GM19035 (cell line): ENCODE data around the gene MYOD1.

Experiments
- ATAC-seq: cut with Tn5 transposase; IDR thresholded peaks from one replicate; pipeline ENCODE4 v1.9.1; 2021; ENCODE audit not compliant: unreplicated experiment

The MYOD1 gene

DNA sequence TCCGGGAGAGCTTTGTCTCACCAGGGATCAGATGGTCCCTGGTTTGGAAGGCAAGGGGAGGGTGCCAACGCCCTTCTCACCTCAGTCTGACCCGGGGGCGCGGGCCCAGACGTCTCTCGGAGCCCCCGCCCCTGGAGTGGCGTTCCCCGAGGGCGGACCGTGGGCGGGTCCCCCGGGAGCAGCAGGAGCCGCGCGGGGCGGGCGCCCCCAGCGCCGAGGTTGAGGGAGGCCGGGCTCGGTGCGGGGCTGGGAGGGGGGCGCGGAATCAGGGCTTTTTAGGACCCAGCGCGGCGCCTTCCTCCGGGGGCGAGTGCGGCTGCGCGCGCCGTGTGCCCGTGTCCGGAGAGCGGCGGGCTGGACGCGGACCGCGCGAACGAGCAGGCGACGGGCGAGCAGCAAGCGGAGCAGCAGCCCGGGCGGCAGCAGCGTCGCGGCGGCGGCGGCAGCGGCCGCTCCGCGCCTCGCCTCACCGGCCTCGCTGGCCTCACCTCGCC lies 15.1 kb downstream of the MYOD1 start, which contains the start of gene KCNC1:
TSS of gene KCNC1 (plus strand) at position 364 of the 494 bp plus-strand sequence. CDS start 1,222 bp downstream, outside the sequence.
- ATAC-seq = no peak

DNA sequence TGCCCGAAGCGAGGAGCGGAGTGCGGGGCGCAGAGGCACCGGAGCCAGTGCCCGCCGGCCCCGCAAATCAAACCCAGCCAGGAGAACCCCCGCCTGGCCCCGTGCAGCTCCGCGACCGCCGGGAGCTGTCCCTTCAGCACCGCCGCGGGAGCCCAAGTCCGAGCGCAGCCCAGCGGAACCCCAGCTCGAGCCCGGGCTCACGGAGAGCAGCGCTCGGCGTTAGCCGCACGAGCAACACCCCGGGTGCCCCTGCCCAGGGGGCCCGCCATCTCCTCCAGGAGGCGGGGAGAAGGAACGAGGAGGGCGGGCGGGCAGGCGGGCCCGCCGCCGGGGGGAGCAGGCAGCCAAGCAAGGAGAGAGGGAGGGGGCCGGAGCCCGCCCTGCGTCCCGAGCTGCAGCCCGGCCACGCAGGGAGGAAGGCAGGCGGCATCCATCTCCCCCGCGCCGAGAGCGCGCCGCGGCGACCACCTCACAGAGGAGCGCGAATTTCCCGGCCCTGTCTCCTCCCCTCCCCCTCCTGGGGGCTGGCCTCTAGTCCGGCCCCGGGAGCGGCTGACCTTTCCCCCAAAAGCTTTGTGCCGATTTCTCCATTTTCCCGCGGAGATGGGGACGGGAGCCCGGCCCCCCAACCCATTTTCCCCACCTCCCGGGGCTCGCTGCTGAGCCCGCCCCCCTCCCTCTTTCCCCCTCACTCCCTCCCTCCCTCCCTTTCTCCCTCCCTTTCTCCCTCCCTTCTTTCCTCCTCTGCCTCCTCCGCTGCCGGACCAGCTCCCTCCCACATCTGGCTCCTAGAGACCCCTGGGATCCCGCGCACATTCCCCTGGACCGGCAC lies 15.8 kb downstream of the MYOD1 start:
- no peak for ATAC-seq

DNA sequence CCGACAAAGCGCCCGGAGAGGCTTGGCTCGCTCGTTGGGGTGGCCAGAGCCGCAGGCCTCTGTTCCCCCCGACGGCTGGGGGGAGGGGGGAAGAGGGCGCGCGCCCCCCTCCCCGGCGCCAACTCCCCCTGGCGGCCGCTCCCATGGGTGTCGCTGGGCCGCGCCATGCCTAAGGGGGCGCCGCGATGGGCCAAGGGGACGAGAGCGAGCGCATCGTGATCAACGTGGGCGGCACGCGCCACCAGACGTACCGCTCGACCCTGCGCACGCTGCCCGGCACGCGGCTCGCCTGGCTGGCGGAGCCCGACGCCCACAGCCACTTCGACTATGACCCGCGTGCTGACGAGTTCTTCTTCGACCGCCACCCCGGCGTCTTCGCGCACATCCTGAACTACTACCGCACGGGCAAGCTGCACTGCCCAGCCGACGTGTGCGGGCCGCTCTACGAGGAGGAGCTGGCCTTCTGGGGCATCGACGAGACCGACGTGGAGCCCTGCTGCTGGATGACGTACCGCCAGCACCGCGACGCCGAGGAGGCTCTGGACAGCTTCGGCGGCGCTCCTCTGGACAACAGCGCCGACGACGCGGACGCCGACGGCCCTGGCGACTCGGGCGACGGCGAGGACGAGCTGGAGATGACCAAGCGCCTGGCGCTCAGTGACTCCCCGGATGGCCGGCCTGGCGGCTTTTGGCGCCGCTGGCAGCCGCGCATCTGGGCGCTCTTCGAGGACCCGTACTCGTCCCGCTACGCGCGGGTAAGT lies 16.6 kb downstream of the MYOD1 start:
- no peak for ATAC-seq

DNA sequence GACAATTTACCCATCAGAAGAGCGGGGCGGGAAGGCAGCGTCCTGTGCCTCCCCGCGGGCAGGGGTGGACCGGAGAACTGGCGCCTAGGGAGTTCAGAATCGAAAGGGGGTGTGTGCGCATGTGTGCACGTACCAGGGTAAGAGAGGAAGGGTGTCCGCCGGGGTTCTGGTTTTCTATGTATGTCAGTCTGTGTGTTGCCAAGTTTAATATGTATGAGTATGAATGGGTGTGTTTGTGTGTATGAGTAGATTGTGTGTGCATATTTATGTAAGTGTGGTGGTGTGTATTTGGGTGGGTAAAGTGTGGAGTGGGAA lies 17.2 kb downstream of the MYOD1 start:
- no peak for ATAC-seq

DNA sequence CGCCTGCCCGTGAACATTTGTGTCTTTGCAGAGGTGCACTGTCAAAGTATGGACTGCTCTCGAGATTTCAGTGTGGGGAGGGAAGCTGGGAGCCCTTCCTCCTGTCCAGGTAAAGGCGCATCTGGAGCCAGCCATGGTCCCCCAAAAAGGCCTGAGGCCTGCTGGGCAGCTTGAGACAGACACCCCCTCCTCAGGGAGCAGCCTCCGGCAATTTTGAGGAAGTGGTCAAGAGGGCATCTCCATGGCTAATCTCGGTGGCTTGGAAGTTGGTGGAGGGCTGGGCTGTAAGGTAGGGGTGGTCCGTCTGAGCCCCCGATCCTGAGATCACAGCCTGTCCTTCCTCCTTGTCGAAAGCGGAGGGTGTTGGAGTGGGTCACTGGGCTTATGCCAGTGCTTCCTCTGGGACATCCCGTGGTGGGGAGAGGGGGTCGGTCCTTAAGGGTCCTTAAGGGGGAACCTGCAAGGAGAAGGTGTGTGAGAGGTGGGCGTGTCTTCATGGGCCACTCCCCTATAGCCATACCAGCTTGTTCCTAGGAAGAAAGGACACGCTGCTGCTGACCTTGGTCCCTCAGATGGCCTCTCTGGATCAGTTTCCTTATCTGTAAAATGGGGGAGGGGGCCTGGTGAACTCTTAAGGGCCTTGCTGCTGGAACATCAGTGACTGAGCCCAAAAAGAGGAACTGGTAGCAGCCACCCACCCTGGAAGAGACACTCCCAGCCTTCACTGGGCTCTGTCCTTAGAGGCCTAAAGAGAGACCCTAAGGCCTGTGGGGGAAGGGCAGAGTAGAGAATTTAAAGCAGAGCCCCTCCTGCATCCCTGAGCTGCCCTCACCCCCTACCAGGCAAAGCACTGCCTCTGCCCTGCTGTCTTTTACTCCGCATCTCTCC lies 17.8 kb downstream of the MYOD1 start:
- ATAC-seq = no peak

DNA sequence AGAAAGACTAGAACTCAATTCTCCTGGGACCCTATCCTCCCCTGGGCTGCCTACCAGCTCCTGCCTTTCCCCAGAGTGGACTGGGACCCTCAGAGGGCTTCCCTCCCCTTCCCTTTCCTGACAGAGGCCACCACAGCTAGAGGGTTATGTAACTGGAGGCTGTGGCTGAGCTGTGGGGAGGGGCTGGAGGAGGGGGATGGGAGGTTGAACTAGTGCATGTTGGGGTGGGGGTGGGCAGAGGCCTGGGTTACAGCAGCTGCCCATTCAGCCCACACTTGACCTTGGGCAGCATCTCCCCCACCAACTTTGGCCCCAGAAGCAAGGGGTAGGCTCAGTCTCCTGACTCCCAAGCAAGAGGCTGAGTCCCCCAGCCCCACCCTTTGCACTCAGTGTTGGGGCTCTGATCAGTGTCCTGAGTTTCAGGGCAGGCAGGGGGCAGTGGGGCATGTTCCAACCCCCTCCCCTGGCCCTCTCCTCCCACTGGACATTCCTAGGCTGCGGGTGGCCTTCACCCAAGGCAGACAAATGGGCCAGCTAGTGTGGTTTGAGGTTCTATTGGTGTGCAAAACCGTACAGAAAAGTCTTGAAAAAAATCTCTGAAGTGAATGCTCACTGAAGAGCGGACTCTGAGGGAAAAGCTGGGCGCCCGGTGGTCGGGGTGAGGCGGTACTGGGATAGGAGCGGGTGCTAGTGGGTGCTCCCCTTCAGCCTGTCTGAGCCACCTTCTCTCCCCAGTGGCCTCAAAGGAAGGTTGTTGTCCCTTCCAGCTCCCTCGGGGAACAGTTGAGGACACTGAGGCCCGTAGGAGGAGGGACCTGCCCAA lies 19.0 kb downstream of the MYOD1 start:
- no peak for ATAC-seq

DNA sequence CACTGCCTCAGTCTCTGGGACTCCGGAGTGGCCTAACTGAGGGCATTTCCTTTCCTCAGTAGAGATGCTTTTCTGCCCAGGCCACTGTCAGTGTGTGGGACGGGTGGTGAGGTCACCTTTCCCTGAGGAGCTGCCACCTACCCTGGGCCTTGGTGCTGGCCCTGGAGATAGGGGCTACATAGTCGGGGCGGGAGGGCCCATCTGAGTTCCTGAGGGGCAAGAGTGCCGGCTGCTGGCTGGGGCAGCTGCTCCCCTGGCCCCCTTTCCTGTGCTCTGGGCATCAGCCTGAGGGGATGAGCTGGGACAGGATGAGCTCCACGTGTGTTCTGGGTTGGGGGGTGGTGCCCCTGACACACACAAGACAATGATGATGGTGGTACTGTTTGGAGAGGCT lies 20.6 kb downstream of the MYOD1 start:
- no peak for ATAC-seq

DNA sequence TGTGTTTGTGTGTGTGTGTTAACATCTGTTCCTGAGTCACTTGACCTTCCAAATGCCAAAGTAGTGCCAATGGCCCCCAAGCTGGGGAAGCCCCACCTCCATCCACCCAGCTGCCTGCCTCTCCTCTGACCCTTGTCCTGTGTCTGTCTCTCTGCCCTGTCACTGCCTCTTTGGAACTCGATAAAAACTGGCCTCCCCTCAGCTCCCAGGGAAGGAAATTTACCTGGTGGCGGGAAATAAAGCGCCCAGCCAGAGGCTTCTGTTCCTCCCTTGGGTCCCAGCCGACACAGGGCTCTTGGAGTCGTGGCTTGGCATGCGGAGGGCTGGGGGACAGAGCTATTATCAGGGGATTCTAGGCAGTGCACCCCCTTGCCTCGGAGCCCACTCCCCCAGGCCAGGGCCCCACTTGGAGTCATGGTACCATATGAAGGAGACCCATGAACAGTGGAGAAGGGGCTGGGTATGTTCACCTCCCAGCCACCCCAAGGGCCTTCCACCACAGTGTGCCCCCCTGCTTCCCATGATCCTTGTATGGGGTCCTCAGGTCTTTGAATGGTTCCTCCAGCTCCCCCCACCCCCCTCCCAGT lies 21.4 kb downstream of the MYOD1 start:
- no peak for ATAC-seq

DNA sequence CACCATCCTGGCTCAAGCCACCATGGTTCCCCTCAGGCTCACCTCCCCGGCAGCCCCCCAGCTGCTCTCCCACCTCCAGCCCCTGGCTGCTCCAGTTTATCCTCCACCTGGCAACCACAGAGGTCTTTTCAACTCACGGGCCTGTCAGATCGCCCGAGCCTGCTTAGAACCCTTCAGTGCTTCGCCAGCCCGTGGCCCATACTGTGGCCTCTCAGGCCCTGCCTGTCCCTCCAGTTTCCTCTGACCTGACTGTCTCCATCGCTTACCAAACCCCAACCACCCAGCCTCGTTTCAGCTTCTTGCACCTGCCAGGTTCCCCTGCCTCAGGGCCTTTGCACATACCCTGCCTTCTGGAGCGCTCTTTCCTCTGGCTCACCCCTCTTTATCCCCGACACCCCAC lies 22.1 kb downstream of the MYOD1 start:
- no peak for ATAC-seq

DNA sequence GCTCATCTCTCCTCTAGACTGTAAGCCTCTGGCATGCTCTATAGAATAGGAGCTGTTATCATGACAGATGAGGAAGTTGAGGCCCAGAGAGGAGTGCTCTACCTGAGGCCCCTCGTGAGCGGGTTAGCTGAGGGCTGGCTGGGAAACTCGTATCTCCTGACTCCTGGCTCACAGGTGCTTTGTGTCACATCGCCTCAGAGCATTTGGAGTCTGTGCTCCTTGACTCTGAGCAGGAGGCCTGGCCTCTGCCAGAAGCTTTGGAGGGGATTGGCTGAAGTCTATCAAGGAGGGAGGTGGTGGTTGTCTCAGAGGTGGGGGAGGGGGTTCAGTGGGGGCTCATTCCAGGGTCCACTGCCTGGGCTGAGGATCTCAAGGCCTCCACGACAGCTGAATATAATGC lies 22.6 kb downstream of the MYOD1 start:
- ATAC-seq = no peak

DNA sequence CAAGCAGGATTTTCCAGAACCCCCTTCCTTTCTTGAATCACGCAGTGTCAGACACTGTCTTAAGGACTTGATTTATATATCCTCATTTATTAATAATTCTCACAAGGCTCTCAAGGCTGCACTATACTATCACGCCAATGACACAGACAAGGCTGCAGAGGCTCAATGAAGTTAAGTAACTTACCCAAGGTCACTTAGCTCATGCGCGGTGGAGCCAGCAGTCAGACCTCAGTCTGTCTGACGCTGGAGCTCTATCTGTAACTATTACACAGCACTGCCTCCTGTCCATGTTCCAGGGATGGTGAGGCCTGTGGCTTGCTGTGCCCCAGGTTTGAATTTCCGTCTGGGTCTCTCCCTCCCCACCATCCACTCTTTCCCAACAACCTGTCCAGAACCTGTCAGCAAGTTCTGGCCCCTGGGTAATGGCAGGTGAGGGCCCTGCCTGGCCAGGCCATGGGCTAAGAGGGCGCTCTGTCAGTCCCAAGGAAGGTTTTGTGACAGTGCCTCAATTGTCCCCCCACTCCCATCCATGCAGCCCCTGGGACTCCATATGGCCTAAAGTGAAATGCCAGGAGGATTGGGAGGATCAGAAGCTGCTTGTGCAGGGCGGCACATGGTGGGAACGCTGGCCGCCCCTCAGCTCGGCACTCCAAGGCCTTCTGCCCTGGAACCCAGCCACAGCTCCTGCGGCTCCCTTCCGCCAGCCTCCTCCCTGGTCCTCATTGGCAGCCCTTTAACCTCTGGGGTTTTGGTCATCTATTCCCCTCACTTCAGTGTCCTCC lies 23.8 kb downstream of the MYOD1 start:
- ATAC-seq = no peak

DNA sequence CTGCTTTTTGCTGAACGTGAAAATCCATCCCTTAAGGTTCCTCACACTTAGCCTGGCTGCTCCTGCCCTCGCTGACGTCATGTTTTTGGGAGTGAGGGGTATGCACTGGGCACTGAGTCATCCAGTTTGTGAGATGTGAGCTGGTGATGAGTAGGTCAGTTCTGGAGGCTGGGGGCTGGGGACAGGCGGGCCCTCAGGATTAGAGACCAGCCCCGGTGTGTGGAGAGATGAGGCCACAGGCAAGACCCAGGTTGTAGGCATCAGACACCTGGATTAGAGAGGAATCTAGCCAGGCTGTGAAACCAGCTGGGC lies 24.4 kb downstream of the MYOD1 start:
- no peak for ATAC-seq

DNA sequence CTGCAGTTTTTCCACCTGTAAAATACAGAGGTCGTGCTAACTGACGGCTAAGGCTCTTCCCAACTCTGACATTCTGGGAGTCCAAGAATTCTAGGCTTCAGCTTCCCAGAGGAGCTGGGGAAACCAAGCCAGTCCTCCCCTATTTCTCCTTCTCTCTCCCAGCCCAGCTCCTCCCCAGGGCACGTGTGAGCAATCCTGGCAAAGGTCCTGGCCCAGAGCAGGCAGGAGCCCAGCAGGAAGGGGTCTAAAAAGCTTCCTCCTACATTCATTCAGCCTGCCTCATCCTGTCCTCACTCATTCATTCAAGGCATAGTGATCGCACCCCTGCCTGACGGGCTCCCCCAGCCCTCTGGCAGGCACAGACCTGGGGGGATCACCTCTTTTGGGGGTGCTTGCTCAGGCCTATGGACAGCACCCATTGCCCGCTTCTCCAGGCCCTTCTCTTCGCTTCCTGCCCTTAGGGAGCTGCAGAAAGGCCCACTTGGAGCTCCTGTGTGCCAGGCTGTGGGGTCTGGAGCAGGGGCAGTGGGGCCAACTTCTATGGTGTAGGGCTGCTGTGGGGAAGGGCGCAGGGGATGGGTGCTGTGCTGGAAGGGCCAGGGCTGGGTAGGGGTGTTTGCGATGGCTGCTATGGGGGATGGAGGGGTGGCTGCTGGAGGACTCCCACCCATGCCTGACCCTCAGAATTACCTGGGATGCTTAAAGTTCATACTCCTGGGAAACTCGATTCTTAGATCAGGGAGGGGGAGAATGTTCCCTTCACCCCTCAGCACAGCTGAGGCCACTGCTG lies 25.0 kb downstream of the MYOD1 start:
- ATAC-seq = no peak

DNA sequence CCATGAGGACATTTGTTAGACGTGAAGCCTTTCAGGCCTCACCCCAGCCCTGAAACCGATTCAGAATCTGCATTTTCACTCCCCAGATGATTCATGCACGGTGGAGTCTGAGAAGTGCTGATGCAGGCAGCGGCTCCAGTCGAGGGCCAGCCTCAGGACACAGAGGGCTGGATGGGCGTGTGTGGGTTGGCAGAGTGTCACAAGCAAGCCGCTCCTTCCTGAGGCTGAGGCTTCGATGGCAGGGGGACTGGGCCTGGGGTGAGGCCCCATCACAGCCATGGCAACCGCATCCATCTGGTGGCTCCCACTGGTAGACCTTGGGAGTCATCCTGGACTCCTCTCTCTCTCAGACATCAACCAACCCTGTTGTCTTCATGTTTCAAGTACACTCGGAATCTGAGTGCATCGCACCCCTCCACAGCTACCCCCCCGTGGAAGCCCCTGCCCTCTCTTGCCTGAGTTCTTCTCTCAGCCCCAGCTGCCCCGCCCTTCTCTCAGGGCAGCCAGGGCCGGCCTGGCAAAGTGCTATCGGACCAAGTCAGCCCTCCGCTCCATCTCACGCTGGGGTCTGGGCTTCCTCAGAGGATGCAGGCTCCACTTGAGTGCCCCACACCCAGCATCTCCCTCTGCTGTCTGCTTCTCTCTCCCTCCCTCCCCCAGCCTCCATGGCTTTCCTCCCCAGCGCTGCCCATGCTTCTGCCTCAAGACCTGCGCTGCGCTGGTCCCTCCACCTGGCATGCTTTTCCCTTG lies 25.8 kb downstream of the MYOD1 start:
- no peak for ATAC-seq

DNA sequence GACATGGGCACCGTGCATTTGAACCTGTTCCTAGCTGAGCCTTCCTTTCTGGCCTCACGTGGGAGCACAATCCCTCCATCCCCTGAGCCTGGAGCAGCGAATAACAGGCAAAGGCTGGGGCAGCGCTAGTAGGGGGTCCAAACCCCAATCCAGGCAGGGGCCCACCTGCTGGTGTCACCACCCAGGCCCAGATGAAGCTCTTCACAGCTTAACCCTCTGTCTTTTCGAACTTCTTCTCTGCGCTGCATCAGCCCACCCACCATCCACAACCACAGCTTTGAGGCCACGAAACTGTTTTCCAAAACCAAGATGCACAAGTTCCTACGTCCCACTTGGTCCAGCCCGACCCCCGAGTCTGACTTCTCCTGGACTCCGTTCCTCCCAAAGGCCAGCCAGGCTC lies 26.7 kb downstream of the MYOD1 start:
- no peak for ATAC-seq

DNA sequence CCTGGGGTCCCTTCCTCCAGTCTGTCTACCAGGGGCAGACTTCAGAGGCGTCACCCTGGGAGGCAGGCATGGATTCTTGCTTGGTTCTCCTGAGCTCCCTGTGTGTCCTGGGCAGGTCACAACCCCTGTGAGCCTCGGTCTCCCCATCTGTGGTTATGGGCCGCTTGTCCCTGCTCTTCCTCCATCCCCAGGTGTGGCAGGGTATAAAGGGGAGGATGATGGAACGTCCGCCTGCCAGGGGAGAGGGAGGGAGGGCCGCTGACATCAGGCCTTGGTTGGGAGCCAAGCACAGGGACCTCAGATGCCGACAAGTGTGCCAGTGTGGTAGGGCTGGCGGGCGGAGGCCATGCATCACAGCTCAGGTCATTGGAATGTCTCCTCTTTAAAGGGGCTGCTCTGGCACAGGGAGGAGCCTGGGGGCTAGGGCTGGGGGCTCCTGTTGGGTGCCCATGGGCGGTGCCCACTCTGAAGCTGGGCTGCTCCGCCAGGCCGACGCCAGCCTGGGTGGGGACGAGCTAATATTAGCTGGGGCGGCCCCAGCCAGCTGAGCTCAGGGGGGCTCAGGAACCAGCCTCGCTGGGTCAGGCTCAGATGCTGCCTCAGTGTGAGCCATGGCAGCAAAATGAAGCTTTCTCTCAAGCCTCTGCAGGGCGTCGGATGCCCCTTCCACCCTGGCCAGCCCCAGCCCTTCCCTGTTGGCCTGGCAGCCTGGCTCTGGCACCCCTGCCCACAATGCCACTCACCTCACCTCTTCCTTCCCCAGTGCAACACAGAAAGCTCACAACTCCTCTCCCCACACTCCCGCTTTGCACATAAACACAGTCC lies 28.0 kb downstream of the MYOD1 start:
- ATAC-seq = no peak

DNA sequence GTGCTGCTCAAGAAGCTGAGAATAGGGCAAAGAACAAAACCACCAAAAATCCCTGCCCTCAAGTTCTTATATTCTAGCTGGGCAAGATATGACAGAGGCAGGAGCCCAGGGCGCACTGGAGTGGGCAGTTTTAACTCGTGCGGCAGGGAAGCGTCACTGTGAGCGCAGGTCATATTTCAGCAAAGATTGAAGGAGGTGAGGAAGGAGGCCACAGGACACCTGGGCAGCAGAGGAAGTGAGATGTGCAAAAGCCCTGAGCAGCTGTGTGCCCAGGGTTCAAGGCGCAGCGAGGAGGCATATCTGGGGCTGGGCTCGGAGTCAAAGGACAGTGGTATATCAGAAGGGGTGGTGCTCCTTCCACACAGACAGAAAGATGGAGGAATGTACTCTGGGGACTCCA lies 28.7 kb downstream of the MYOD1 start:
- no peak for ATAC-seq
